Measurements from ENCODE around the gene PLAC1.

Gene PLAC1

GRCh38 chrX:134634691-134635090 lies 23.6 kb downstream of the PLAC1 start:
- H3K4me3 ChIP-seq (ENCODE audit: low read depth, low read length): no peak overlapping the region
- TF ChIP-seq CTCF (conservative IDR thresholded peaks at IDR 0.05; ENCODE audit: low read depth, low read length): no peak
- no peak for DNase-seq (ENCODE audit: low read depth)

- H3K4me3 ChIP-seq (ENCODE audit: low read depth, low read length): no peak overlapping the region
- no peak for TF ChIP-seq CTCF (conservative IDR thresholded peaks at IDR 0.05; ENCODE audit: low read depth, low read length)
- DNase-seq (ENCODE audit: low read depth): no peak
Observed at GRCh38 chrX:134633832-134634231, 24.4 kb downstream of the PLAC1 start.

GRCh38 chrX:134633394-134633793 lies 24.9 kb downstream of the PLAC1 start:
- no peak for DNase-seq (ENCODE audit: low read depth)
- H3K4me3 ChIP-seq (ENCODE audit: low read depth, low read length): no peak overlapping the region
- no peak for TF ChIP-seq CTCF (conservative IDR thresholded peaks at IDR 0.05; ENCODE audit: low read depth, low read length)

GRCh38 chrX:134632355-134632754 lies 25.9 kb downstream of the PLAC1 start:
- no peak overlapping the region for H3K4me3 ChIP-seq (ENCODE audit: low read depth, low read length)
- no peak for DNase-seq (ENCODE audit: low read depth)
- TF ChIP-seq CTCF (conservative IDR thresholded peaks at IDR 0.05; ENCODE audit: low read depth, low read length): no peak

DNA sequence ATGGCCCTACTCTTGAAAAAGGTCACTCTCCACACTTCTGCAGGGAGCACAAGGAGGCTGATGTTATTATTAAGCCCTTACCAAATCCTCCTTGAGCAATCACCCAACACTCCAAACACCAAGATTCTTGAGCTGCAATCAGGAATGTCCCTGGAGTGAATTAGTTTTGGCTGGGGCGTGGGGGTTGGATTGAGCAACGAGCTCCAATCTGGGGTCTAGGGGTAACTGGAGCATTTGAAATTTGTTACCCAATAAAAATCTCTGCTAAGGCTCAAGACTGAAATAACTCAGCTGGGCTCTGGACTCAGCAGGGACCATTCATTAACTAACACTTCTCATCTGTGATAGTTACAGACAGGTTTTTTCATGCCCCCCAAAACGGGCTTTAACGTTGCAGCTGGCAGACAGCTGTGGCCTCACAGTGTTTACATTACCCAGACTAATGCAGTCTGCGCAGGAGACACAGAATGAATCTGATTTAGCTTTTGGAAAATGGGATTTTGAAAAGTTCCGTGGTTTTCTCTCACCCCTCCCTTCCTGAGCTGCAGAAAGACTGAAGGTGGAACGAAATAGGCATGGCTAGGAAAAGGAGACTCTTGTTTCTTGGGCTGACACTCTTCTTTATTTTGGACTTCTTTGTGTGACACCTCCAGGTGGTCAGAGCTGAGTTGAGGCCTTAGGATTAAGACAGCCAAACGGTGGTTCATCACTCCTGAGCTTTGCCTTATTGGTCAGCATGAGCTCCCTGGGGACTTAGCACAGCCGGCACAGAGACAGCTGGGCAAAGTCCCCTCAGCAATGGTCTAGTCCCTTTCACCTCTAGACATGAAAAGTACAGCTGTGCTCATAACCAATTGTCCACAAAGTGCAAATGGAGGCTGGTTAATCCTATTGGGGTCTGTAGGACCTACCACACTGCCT lies 26.6 kb downstream of the PLAC1 start:
- H3K4me3 ChIP-seq (ENCODE audit: low read depth, low read length): no peak overlapping the region
- TF ChIP-seq CTCF (conservative IDR thresholded peaks at IDR 0.05; ENCODE audit: low read depth, low read length): no peak
- DNase-seq (ENCODE audit: low read depth): peak; percentile 66

GRCh38 chrX:134628663-134629062 lies 29.6 kb downstream of the PLAC1 start:
- H3K4me3 ChIP-seq (ENCODE audit: low read depth, low read length): no peak overlapping the region
- DNase-seq (ENCODE audit: low read depth): no peak
- TF ChIP-seq CTCF (conservative IDR thresholded peaks at IDR 0.05; ENCODE audit: low read depth, low read length): no peak

GRCh38 chrX:134626434-134626833 lies 31.8 kb downstream of the PLAC1 start:
- no peak for TF ChIP-seq CTCF (conservative IDR thresholded peaks at IDR 0.05; ENCODE audit: low read depth, low read length)
- no peak for DNase-seq (ENCODE audit: low read depth)
- H3K4me3 ChIP-seq (ENCODE audit: low read depth, low read length): no peak overlapping the region

Data from choroid plexus epithelial cell (primary cell).